Loucy (cell line): Measurements from ENCODE around the gene LGALS3BP.

ENCODE experiments used
- H2AFZ ChIP-seq: fragments of 200-600 bp; sonication (generic); 2 replicates; pipeline ENCODE4 v1.6.0; 2016; ENCODE audit warnings: antibody characterized with exemption, mild to moderate bottlenecking, low read length, moderate library complexity
- H3F3A ChIP-seq: fragments of 200-600 bp; 2 replicates; pipeline ENCODE4 v1.6.0; 2016; ENCODE audit warnings: antibody characterized with exemption, low read depth, mild to moderate bottlenecking
- H3K27me3 ChIP-seq: fragments of 200-600 bp; sonication (generic); 2 replicates; pipeline ENCODE4 v1.6.1; 2014; ENCODE audit warnings: low read length, mild to moderate bottlenecking; ENCODE audit not compliant: insufficient read depth, poor library complexity, severe bottlenecking
- H3K36me3 ChIP-seq: fragments of 200-600 bp; sonication (generic); 2 replicates; pipeline ENCODE4 v1.6.1; 2016; ENCODE audit warnings: low read length; ENCODE audit not compliant: insufficient read depth
- H3K4me1 ChIP-seq: fragments of 200-600 bp; sonication (generic); 2 replicates; pipeline ENCODE4 v1.5.1; 2014; ENCODE audit warnings: low read length, mild to moderate bottlenecking; ENCODE audit not compliant: insufficient read depth, poor library complexity, severe bottlenecking
- H3K4me2 ChIP-seq: fragments of 200-600 bp; sonication (generic); 2 replicates; pipeline ENCODE4 v1.6.0; 2014; ENCODE audit warnings: antibody characterized with exemption, low read length, low read depth, mild to moderate bottlenecking; ENCODE audit not compliant: poor library complexity, severe bottlenecking
- H3K4me3 ChIP-seq: fragments of 200-600 bp; sonication (generic); 2 replicates; pipeline ENCODE4 v1.5.1; 2014; ENCODE audit warnings: low read length, mild to moderate bottlenecking, mixed read lengths; ENCODE audit not compliant: poor library complexity, severe bottlenecking
- H3K79me2 ChIP-seq: fragments of 200-600 bp; sonication (generic); 2 replicates; pipeline ENCODE4 v1.6.1; 2014; ENCODE audit warnings: low read length; ENCODE audit not compliant: insufficient read depth
- H3K9ac ChIP-seq: fragments of 200-600 bp; sonication (generic); 2 replicates; pipeline ENCODE4 v1.6.0; 2014; ENCODE audit warnings: mild to moderate bottlenecking, low read depth, low read length, moderate library complexity; ENCODE audit not compliant: poor library complexity, severe bottlenecking
- H3K9me2 ChIP-seq: fragments of 200-600 bp; sonication (generic); replicated peaks from 2 replicates; pipeline ENCODE4 v1.6.1; 2016; ENCODE audit warnings: low read depth, low read length, mixed read lengths
- H3K9me3 ChIP-seq: fragments of 200-600 bp; sonication (generic); 2 replicates; pipeline ENCODE4 v1.6.1; 2014; ENCODE audit warnings: mild to moderate bottlenecking, antibody characterized with exemption, low read length, low read depth; ENCODE audit not compliant: insufficient read depth
- H4K20me1 ChIP-seq: fragments of 200-600 bp; sonication (generic); 2 replicates; pipeline ENCODE4 v1.6.0; 2014; ENCODE audit warnings: antibody characterized with exemption, low read length, mild to moderate bottlenecking; ENCODE audit not compliant: insufficient read depth, poor library complexity, severe bottlenecking
- CTCF ChIP-seq: fragments of 200-600 bp; sonication (generic); conservative IDR thresholded peaks from 2 replicates; pipeline ENCODE4 v1.5.1; 2014; ENCODE audit warnings: mild to moderate bottlenecking, antibody characterized with exemption, low read length
- EZH2phosphoT487 ChIP-seq: fragments of 200-600 bp; IDR thresholded peaks from 2 replicates; pipeline ENCODE4 v1.6.1; 2018; ENCODE audit warnings: antibody characterized with exemption, mild to moderate bottlenecking, moderate library complexity, borderline replicate concordance

The LGALS3BP gene

GRCh38 chr17:78979780-78980623, at the start of gene LGALS3BP:
LGALS3BP (minus strand) TSS chr17:78979923; CDS start chr17:78977191, 2,732 bp downstream.
- H3K4me1 ChIP-seq: peaks cover 5% of the 10 kb centered on the region
- TF ChIP-seq EZH2phosphoT487: no peak
- TF ChIP-seq CTCF: no peak
- no peaks in the 10 kb centered on the region for H3F3A ChIP-seq
- H3K9me2 ChIP-seq: no peaks in the 10 kb centered on the region
- no peaks in the 10 kb centered on the region for H3K9me3 ChIP-seq
- H3K4me2 ChIP-seq: peak within 1 kb of the TSS; percentile 41
- H3K36me3 ChIP-seq: no peaks in the 10 kb centered on the region
- H2AFZ ChIP-seq: peak within 1 kb of the TSS; percentile 70; the same call in 1 of the 2 replicates
- peak within 1 kb of the TSS; percentile 67 for H3K4me3 ChIP-seq
- H3K79me2 ChIP-seq: no peaks in the 10 kb centered on the region
- peak within 1 kb of the TSS; percentile 26 for H3K9ac ChIP-seq
- no peaks in the 10 kb centered on the region for H3K27me3 ChIP-seq
- H4K20me1 ChIP-seq: no peaks in the 10 kb centered on the region

- Histone ChIP-seq H4K20me1 (no peaks in the 10 kb centered on the region), H3K4me3 (no peak overlapping the region), H3K9me3 (no peaks in the 10 kb centered on the region), H3K36me3 (no peaks in the 10 kb centered on the region), H3K79me2 (no peaks in the 10 kb centered on the region), H3K9me2 (no peaks in the 10 kb centered on the region), H3K4me1 (peaks cover 7% of the 10 kb centered on the region), H2AFZ (no peak overlapping the region), H3K4me2 (no peak overlapping the region), H3F3A (no peaks in the 10 kb centered on the region), H3K27me3 (no peaks in the 10 kb centered on the region), H3K9ac (no peak overlapping the region)
- TF ChIP-seq EZH2phosphoT487 (no peak), CTCF (peak; percentile 47)
Measured at GRCh38 chr17:79028496-79029326, 49.0 kb upstream of the LGALS3BP start.

- no peak overlapping the region for H2AFZ ChIP-seq
- no peak overlapping the region for H3K9ac ChIP-seq
- no peak overlapping the region for H3K4me2 ChIP-seq
- H3K79me2 ChIP-seq: no peaks in the 10 kb centered on the region
- H3K4me1 ChIP-seq: peaks cover 8% of the 10 kb centered on the region
- TF ChIP-seq CTCF (no peak), EZH2phosphoT487 (no peak)
- H3K36me3 ChIP-seq: no peaks in the 10 kb centered on the region
- H3K9me3 ChIP-seq: no peaks in the 10 kb centered on the region
- H3F3A ChIP-seq: no peaks in the 10 kb centered on the region
- H3K4me3 ChIP-seq: no peak overlapping the region
- H4K20me1 ChIP-seq: no peaks in the 10 kb centered on the region
- H3K27me3 ChIP-seq: no peaks in the 10 kb centered on the region
- no peaks in the 10 kb centered on the region for H3K9me2 ChIP-seq
Measured at GRCh38 chr17:79027925-79028491, 48.3 kb upstream of the LGALS3BP start.
